Gastrocnemius medialis (tissue), 4 donors: ENCODE results near the gene INAVA.

Experiments
- POLR2A ChIP-seq, 2 donors: fragments of 450-650 bp; IDR thresholded peaks; one replicate each; pipeline ENCODE4 v1.6.1; 2017; ENCODE audit warnings: antibody characterized with exemption in 2 of 2, mild to moderate bottlenecking in 2 of 2, moderate library complexity in 2 of 2
- TF ChIP-seq, protein P1 (sequence below), 5 experiments: fragments of 450-650 bp in 3 of 5; fragments of 200-600 bp in 2 of 5; sonication (generic) in 2 of 5; IDR thresholded peaks in 4 of 5; conservative IDR thresholded peaks in 1 of 5; 1 replicate in 4 of 5; 2 replicates in 1 of 5; pipeline ENCODE4 v1.5.1; 2016 to 2019; ENCODE audit warnings: antibody characterized with exemption in 5 of 5, mild to moderate bottlenecking in 3 of 5, moderate library complexity in 3 of 5

DNA sequence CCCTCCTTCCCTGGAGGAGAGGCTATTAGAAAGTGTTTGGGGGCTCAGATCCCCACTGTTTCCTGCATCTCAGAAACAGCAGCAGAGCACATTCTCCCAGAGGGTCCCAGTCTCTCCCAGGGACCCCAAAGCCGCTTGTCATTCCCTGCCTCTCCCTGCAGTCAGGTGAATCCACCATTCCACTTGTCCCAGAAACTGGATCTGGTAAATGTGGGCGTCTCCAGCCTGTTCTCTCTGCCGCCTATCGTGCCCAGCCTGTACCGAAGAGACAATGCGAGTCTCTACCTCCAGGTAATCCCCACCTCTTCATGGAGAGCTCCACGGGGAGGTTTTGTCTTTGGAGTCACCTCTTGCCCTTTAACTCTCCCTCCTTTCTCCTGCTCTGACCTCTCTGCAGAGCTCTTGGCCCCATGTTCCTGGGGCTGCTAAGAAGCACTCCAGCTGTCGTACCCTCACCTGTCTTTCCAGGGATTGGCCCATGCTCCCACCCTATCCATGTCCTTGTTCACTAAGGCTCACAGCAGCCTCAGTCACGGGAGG is 26.9 kb downstream of the INAVA start:
- TF ChIP-seq, protein P1, sequence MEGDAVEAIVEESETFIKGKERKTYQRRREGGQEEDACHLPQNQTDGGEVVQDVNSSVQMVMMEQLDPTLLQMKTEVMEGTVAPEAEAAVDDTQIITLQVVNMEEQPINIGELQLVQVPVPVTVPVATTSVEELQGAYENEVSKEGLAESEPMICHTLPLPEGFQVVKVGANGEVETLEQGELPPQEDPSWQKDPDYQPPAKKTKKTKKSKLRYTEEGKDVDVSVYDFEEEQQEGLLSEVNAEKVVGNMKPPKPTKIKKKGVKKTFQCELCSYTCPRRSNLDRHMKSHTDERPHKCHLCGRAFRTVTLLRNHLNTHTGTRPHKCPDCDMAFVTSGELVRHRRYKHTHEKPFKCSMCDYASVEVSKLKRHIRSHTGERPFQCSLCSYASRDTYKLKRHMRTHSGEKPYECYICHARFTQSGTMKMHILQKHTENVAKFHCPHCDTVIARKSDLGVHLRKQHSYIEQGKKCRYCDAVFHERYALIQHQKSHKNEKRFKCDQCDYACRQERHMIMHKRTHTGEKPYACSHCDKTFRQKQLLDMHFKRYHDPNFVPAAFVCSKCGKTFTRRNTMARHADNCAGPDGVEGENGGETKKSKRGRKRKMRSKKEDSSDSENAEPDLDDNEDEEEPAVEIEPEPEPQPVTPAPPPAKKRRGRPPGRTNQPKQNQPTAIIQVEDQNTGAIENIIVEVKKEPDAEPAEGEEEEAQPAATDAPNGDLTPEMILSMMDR (IDR thresholded peaks at IDR 0.05 in 4 of 5, conservative IDR thresholded peaks at IDR 0.05 in 1 of 5), result no peak
- TF ChIP-seq POLR2A (IDR thresholded peaks at IDR 0.05), result no peak
